Naive B cell (primary cell): ENCODE results near the gene PHPT1. TPM values are rescaled to one million over a fixed set of nuclear protein-coding genes. Genes with fewer than 3 reads are reported as not detected.
"Not testable (repeated sequence)": the region's sequence is repeated elsewhere in the genome, so short reads cannot be mapped to it uniquely, and the experiment has no call there.

Source experiments
- ATAC-seq, 2 donors: fragments of 150-1000 bp; cut with Tn5 transposase; 2 replicates each; pipeline ENCODE4 v1.10.0; 2021; ENCODE audit warnings: low read depth in 2 of 2, mild to moderate bottlenecking in 2 of 2, moderate library complexity in 2 of 2
- DNase-seq: peaks from one replicate; pipeline ENCODE4 v3.0.0; 2022
- H3K27ac Mint-ChIP-seq, 6 donors: one replicate each; pipeline ENCODE4 v1.8.0; 2020 to 2022; ENCODE audit warnings: mild to moderate bottlenecking in 6 of 6, mixed read lengths in 6 of 6, moderate library complexity in 5 of 6, inconsistent platforms in 2 of 6
- H3K27me3 Mint-ChIP-seq, 3 donors: one replicate each; pipeline ENCODE4 v1.8.0; 2021 to 2022; ENCODE audit warnings: mixed read lengths in 3 of 3, mild to moderate bottlenecking in 1 of 3
- H3K36me3 Mint-ChIP-seq, 2 donors: one replicate each; pipeline ENCODE4 v1.8.0; 2020 to 2022; ENCODE audit warnings: mixed read lengths in 2 of 2, inconsistent platforms in 1 of 2, mild to moderate bottlenecking in 1 of 2
- H3K4me1 Mint-ChIP-seq, 3 donors: one replicate each; pipeline ENCODE4 v1.8.0; 2020 to 2022; ENCODE audit warnings: mixed read lengths in 3 of 3, inconsistent platforms in 1 of 3, mild to moderate bottlenecking in 1 of 3, moderate library complexity in 1 of 3
- H3K4me3 Mint-ChIP-seq, 8 donors: one replicate each; pipeline ENCODE4 v1.8.0; 2020 to 2022; ENCODE audit warnings: mild to moderate bottlenecking in 8 of 8, mixed read lengths in 8 of 8, moderate library complexity in 8 of 8, inconsistent platforms in 2 of 8
- H3K9me3 Mint-ChIP-seq, 7 donors: one replicate each; pipeline ENCODE4 v1.8.0; 2020 to 2022; ENCODE audit warnings: mixed read lengths in 7 of 7, mild to moderate bottlenecking in 5 of 7, inconsistent platforms in 2 of 7, moderate library complexity in 1 of 7
- polyA plus RNA-seq, 6 donors: library from polyadenylated mRNA; unstranded; fragments of 300-500 nt; fragmentation: Illumina TruSeq; gene quantifications; one replicate each; pipeline ENCODE4 v1.2.3, GENCODE V29; 2021; ENCODE audit warnings: low read depth in 6 of 6

Gene PHPT1
- polyA plus RNA-seq, 6 donors from 2014 or later: 48.0 to 67.7 (median 49.6) TPM

- H3K4me1 Mint-ChIP-seq: peaks cover 15 to 41% (median 21%) of the 10 kb centered on the region in 3 donors
- ATAC-seq: peak; percentile 19 to 27
Observed at GRCh38 chr9:136843801-136844740, 5.1 kb upstream of the PHPT1 start.

DNA sequence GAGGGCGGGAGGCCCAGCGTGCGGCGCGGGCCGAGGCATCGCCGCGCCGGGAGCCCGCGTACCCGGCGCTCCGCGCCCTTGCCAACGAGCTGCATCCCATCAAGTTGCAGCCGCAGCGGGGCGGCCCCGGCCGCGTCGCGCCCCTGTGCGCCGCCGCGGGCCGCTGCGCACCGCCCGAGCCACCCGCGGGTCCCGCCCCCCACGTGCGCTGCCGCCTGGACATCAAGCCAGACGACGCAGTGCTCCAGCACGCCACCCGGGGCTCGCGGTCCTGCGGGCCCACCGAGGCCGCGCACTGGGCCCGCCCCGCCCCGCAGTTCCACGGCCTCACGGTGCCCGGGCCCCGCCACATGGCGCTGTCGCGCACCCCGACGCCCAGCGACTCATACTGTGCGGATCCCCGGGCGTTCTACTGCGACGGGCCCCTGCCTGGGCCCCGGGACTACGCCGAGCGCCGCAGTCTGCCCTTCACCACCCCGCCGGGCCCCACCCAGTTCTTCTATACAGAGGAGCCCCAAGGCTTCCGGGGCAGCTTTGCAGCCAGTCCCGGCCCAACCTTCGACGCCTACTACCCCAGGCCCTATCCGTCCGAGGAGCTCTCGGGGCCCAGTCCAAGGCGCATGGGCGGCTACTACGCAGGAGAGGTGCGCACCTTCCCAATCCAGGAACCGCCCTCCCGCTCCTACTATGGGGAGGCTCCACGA, 4.3 kb upstream of the PHPT1 start:
- Mint-ChIP-seq H3K4me3 (peak overlapping the region in 5 of 8 donors; percentile 9 to 61 (median 44)), H3K27ac (peak overlapping the region in 3 of 6 donors; percentile 57 to 74 (median 74))
- DNase-seq: no peak

More at GRCh38 chr9:136843801-136844740, 5.1 kb upstream of the PHPT1 start:
- H3K27ac Mint-ChIP-seq: peak overlapping the region in 3 of 6 donors; percentile 26 to 88 (median 43)
- not testable (repeated sequence) for H3K9me3 Mint-ChIP-seq, H3K36me3 Mint-ChIP-seq
- DNase-seq: peak; percentile 60
- peaks cover 2 to 22% (median 10%) of the 10 kb centered on the region in 3 donors for H3K27me3 Mint-ChIP-seq
- peak overlapping the region; percentile 57 to 89 (median 81) for H3K4me3 Mint-ChIP-seq

DNA sequence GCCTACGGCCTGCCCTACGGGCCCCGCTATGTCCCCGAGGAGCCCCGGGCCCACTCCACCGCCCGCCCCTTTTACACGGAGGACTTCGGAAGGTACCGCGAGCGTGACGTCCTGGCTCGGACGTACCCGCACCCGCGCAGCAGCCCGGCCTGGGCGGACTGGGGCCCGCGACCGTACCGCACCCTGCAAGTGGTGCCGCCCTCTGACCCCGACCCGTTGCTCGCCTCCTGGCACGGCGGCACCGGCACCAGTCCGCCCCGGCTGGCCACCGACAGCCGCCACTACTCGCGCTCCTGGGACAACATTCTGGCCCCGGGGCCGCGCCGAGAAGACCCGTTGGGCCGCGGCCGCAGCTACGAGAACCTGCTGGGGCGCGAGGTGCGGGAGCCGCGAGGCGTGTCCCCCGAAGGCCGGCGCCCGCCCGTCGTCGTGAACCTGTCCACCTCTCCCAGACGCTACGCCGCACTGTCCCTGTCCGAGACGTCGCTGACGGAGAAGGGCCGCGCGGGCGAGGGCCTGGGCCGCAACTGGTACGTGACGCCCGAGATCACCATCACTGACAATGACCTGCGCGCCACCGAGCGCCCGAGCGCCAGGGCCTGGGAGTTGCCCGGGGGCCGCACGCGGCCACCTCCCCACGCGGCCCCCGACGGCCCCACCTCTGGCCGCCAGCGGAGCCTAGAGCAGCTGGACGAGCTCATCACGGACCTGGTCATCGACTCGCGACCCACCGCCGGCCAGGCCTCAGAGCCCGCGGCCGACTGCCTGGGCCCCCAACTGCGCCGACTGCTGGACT, 3.5 kb upstream of the PHPT1 start:
- peak overlapping the region in 4 of 8 donors; percentile 9 to 61 (median 51) for H3K4me3 Mint-ChIP-seq
- peaks cover 0 to 2% (median 0%) of the 10 kb centered on the region in 7 donors for H3K9me3 Mint-ChIP-seq
- no peaks in the 10 kb centered on the region for H3K36me3 Mint-ChIP-seq
- H3K4me1 Mint-ChIP-seq: peaks cover 16 to 42% (median 21%) of the 10 kb centered on the region in 3 donors
- H3K27me3 Mint-ChIP-seq: peaks cover 4 to 22% (median 10%) of the 10 kb centered on the region in 3 donors
- DNase-seq (no peak), ATAC-seq (no peak)
- peak overlapping the region in 4 of 6 donors; percentile 57 to 74 (median 73) for H3K27ac Mint-ChIP-seq

More for the DNA sequence above, 4.3 kb upstream of the PHPT1 start:
- peaks cover 17 to 44% (median 20%) of the 10 kb centered on the region in 3 donors for H3K4me1 Mint-ChIP-seq
- peaks cover 0 to 2% (median 0%) of the 10 kb centered on the region in 7 donors for H3K9me3 Mint-ChIP-seq
- peaks cover 0 to 5% of the 10 kb centered on the region in 2 donors for H3K36me3 Mint-ChIP-seq
- peaks cover 4 to 22% (median 10%) of the 10 kb centered on the region in 3 donors for H3K27me3 Mint-ChIP-seq
- no peak for ATAC-seq

DNA sequence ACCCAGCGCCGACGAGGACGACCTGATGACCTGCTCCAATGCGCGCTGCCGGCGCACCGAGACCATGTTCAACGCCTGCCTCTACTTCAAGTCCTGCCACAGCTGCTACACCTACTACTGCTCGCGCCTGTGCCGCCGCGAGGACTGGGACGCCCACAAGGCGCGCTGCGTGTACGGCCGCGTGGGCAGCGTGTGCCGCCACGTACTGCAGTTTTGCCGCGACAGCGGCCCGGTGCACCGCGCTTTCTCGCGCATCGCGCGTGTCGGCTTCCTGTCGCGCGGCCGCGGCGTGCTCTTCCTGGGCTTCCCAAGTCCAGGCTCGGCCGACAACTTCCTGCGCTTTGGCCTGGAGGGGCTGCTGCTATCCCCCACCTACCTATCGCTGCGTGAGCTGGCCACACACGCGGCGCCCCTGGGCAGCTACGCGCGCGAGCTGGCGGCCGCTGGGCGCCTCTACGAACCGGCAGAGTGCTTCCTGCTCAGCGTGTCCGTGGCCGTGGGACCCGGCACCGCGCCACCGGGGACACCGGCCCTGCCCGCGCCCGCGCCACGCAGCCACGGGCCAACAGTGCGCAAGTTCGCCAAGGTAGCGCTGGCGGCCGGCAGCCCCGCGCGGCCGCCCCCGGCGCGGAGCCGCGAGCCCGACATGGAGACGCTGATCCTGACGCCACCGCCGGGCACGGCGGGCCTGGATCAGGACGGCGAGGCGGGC, 2.7 kb upstream of the PHPT1 start:
- Mint-ChIP-seq H3K36me3 (no peaks in the 10 kb centered on the region), H3K4me3 (peak overlapping the region in 5 of 8 donors; percentile 56 to 89 (median 65)), H3K27ac (peak overlapping the region in 3 of 6 donors; percentile 72 to 87 (median 78)), H3K27me3 (peaks cover 4 to 22% (median 10%) of the 10 kb centered on the region in 3 donors), H3K4me1 (peaks cover 16 to 42% (median 21%) of the 10 kb centered on the region in 3 donors), H3K9me3 (peaks cover 0 to 2% (median 0%) of the 10 kb centered on the region in 7 donors)
- no peak for DNase-seq
- ATAC-seq: no peak

DNA sequence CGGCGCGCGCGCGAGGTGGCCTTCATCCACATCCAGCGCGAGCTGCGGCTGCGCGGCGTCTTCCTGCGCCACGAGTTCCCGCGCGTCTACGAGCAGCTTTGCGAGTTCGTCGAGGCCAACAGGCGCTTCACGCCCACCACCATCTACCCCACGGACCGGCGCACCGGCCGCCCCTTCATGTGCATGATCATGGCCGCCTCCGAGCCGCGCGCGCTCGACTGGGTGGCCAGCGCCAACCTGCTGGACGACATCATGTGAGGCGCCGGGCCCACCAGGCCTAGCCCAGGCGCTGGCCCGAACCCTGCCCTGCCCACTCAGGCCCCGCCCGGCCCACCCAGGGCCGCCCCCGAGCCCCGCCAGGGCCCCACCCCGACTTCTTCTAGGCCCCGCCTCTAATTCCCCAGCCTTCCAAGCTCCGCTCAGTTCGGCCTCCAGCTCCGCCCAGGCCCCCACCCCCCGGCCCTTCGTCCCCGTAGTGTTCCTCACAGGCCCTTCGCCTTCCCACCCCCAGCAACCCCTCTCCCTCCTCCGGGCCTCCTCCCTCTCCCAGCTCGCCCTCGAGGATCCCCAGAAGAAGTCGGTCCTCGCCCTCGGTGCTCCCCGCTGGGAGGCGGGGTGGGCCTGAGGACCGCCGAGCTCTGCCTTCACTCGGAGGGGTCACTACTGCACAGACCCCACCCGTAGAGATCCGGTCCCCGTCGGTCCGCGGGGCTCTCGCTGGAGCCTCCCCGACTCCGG, 2.0 kb upstream of the PHPT1 start:
- peaks cover 0 to 2% (median 0%) of the 10 kb centered on the region in 7 donors for H3K9me3 Mint-ChIP-seq

DNA sequence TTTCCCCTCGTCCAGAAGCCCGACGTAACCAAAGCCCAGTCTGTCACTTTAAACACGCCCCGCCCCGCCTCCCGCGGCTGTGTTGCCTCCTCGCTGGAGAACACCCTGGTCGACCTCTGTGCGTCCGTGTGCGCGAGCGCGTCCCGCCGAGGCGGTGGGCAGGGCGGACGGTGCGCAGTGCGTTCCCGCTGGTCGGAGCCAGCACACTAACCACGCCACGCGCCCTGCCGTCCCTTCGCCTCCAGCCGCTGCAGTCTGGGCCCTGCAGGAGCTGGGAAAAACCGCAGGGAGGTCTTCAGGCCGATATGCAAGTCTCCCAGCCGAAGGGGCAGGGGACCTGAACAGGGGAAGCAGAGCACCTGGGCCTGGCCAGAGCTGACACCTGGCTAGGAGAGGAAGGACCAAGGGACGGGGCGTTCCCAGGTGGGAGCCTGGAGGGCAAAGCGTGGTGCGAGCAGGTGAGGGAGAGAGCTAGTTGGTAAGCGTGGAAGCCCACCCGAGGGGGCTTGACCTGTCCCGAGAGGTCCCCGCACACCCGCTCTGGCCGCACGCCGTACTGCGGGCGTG, 1.3 kb upstream of the PHPT1 start:
- DNase-seq (peak; percentile 44), ATAC-seq (no peak)
- Mint-ChIP-seq H3K27me3 (peaks cover 4 to 18% (median 10%) of the 10 kb centered on the region in 3 donors), H3K27ac (peak overlapping the region in 5 of 6 donors; percentile 49 to 94 (median 86)), H3K9me3 (peaks cover 0 to 2% (median 0%) of the 10 kb centered on the region in 7 donors), H3K4me1 (peaks cover 12 to 34% (median 17%) of the 10 kb centered on the region in 3 donors), H3K36me3 (no peaks in the 10 kb centered on the region), H3K4me3 (peak overlapping the region; percentile 86 to 92 (median 88))

More for the DNA sequence above, 2.0 kb upstream of the PHPT1 start:
- peaks cover 4 to 21% (median 10%) of the 10 kb centered on the region in 3 donors for H3K27me3 Mint-ChIP-seq
- H3K4me3 Mint-ChIP-seq: peak overlapping the region; percentile 86 to 92 (median 88)
- ATAC-seq (no peak), DNase-seq (no peak)
- H3K4me1 Mint-ChIP-seq: peaks cover 15 to 38% (median 19%) of the 10 kb centered on the region in 3 donors
- no peaks in the 10 kb centered on the region for H3K36me3 Mint-ChIP-seq
- H3K27ac Mint-ChIP-seq: peak overlapping the region in 4 of 6 donors; percentile 28 to 94 (median 86)

DNA sequence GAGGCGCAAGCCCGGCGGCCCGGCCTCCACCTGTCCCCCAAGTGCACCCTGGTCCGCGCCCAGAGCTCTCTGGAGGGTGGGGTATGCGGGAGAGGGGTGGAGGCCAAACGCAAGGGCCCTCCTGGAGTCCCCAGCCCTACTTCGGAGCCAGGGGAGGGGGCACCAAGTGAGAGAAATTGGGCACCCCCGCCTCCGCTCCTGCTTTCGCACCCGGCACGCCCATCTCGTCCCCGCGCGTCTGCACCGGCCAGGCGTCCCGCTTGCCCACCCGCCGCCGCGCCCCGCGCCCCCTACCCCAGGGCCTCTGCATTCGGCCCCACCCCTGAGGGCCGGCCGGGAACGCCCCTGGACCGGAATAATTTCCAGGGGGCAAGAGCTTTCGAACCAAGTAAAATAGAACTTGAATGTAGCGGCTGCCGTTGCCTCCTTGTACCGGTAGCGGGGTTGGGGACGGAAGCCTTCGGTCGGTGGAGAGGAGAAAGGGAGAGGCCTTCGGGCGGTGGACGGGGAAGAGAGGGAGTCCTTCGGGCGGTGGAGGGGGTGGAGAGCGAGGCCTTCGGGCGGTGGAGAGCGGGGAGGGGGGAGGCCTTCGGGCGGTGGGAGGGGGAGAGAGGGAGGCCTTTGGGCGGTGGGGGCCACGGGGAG, 694 bp upstream of the PHPT1 start:
- Mint-ChIP-seq H3K36me3 (no peaks in the 10 kb centered on the region), H3K27ac (peak overlapping the region in 3 of 6 donors; percentile 77 to 86 (median 81)), H3K4me3 (peak overlapping the region; percentile 87 to 97 (median 92)), H3K4me1 (peaks cover 12 to 31% (median 15%) of the 10 kb centered on the region in 3 donors), H3K27me3 (peaks cover 4 to 18% (median 10%) of the 10 kb centered on the region in 3 donors), H3K9me3 (peaks cover 0 to 2% (median 0%) of the 10 kb centered on the region in 7 donors)
- no peak for DNase-seq
- no peak for ATAC-seq

DNA sequence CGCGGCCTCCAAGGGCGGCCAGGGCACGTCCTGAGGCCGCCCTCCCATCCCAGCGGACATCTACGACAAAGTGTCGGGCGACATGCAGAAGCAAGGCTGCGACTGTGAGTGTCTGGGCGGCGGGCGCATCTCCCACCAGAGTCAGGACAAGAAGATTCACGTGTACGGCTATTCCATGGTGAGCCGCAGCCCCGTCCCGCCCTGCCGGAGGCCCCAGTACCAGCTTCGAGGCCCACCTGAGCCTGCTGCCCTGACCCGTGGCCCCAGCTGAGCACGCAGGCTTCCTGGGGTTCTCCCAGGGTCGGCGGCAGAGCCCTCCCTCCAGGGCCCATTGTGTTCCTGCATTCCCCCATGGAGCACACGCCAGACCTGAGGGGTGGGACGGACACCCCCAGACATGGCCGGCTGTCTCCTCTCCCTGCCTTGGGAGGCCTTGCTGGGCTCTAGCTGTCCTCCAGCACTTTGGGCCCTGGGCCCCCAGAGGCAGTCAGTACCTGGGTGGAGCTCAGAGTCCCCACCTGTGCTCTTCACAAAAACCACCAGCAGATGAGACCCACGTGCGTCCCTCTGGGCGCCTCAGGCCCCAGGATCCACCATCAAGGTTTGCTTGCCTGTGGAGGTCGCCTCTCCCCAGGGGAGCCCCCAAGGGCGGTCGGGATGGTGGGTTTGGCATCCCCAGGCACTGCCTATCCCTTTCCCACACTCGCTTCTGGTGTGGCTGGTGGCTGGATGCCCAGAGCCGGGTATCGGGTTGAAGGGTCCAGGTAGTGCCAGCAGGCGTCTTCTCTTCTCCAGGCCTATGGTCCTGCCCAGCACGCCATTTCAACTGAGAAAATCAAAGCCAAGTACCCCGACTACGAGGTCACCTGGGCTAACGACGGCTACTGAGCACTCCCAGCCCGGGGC, 1.0 kb downstream of the PHPT1 start:
- DNase-seq (no peak), ATAC-seq (no peak)
- Mint-ChIP-seq H3K9me3 (peaks cover 0 to 2% (median 0%) of the 10 kb centered on the region in 7 donors), H3K4me3 (peak overlapping the region; percentile 86 to 97 (median 92)), H3K36me3 (no peaks in the 10 kb centered on the region), H3K27me3 (peaks cover 4 to 14% (median 10%) of the 10 kb centered on the region in 3 donors), H3K4me1 (peaks cover 12 to 26% (median 13%) of the 10 kb centered on the region in 3 donors), H3K27ac (peak overlapping the region in 4 of 6 donors; percentile 83 to 93 (median 89))

DNA sequence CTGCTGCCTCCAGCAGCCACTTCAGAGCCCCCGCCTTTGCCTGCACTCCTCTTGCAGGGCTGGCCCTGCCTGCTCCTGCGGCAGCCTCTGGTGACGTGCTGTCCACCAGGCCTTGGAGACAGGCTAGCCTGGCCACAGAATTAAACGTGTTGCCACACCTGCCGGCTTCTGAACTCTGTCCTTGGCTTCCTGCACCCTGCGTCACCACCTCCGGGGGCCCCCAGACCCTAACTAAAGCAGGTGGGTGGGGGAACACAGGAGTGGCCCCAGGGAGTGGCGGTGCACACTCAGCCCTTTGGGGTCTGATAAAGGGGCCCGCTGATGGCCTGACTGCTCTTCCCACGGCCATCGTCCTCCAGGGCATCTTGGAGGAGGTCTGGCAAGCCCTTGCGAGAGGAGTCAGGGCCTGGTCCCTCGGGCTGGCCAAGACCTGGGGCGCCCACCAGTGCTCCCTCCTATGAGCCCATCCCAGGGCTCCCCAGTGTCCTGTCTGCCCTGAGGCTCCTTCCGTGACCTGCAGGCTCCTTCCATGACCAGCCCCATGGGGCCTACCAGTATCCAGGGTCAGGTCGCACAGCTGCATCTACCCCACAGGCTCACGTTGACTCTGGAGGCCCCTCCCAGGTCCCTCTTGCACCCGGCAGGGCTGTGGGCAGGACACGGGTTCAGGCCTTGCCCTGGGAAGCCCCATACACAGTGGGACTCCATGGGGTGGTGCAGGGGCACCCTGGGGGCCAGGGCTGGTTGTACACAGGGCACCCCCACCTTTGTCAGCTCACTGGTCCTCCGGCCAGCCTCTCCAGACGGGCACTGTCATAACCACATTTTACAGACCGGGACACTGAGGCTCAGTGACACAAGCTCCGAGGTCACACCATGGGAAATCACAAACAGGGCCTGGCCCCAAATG, 1.9 kb downstream of the PHPT1 start:
- Mint-ChIP-seq H3K4me1 (peaks cover 12 to 25% (median 13%) of the 10 kb centered on the region in 3 donors), H3K9me3 (peaks cover 0 to 2% (median 0%) of the 10 kb centered on the region in 7 donors), H3K4me3 (peak overlapping the region in 6 of 8 donors; percentile 22 to 63 (median 47)), H3K27me3 (peaks cover 4 to 13% (median 10%) of the 10 kb centered on the region in 3 donors), H3K27ac (no peak overlapping the region), H3K36me3 (no peaks in the 10 kb centered on the region)
- DNase-seq (no peak), ATAC-seq (no peak)
